B cell (primary cell): Measurements from ENCODE around the gene TMEM131L.

ENCODE experiments used
- CTCF ChIP-seq: fragments of 200-600 bp; IDR thresholded peaks from one replicate; pipeline ENCODE4 v1.8.0; 2022; ENCODE audit warnings: antibody characterized with exemption, mild to moderate bottlenecking
- EZH2 ChIP-seq: IDR thresholded peaks from 2 replicates; pipeline ENCODE4 v1.6.1; 2012; ENCODE audit warnings: borderline replicate concordance, low read depth, mild to moderate bottlenecking, moderate library complexity, low read length; ENCODE audit not compliant: insufficient read depth, poor library complexity, severe bottlenecking

- no peak for TF ChIP-seq CTCF
- no peak for TF ChIP-seq EZH2
Measured at GRCh38 chr4:153497988-153498967, 32.1 kb downstream of the TMEM131L start.
